BJ (cell line): ENCODE measurements around the gene RWDD4. TPM values are rescaled to one million over a fixed set of nuclear protein-coding genes. Genes with fewer than 3 reads are reported as not detected.

Experiments
- CTCF ChIA-PET: fragments of 350-600 bp; formaldehyde crosslinking; extraction: SDS; loops from one replicate; lab custom pipeline; 2021; ENCODE audit warnings: antibody characterized with exemption, inconsistent platforms; lab: Yijun Ruan, JAX
- POLR2A ChIA-PET: fragments of 300-600 bp; sonication (Branson Sonifier 250); formaldehyde crosslinking; extraction: SDS; loops from one replicate; lab custom pipeline; 2021; ENCODE audit warnings: antibody characterized with exemption; lab: Charles Lee
- DNase-seq: peaks from one replicate; pipeline ENCODE4 v3.0.0-alpha.2; 2011; ENCODE audit warnings: low read depth
- H3K27me3 ChIP-seq: 2 replicates; pipeline ENCODE4 v1.6.0; 2011; ENCODE audit warnings: low read length; ENCODE audit not compliant: control insufficient read depth, insufficient read depth
- H3K36me3 ChIP-seq: 2 replicates; pipeline ENCODE4 v1.5.1; 2011; ENCODE audit warnings: low read length; ENCODE audit not compliant: control insufficient read depth, insufficient read depth
- H3K4me3 ChIP-seq: 2 replicates; pipeline ENCODE4 v1.5.1; 2011; ENCODE audit warnings: low read depth, mild to moderate bottlenecking, control low read depth, low read length
- polyA plus RNA-seq: library from polyadenylated mRNA; depleted of rRNA; stranded (reverse); fragments of >200 nt; gene quantifications from 2 replicates; pipeline ENCODE4 v1.2.3, GENCODE V29; 2011
- TF ChIP-seq, protein P1 (sequence below): IDR thresholded peaks from 2 replicates; pipeline ENCODE4 v1.5.1; 2011; ENCODE audit warnings: low read depth, mild to moderate bottlenecking, control low read depth, inconsistent platforms, low read length, moderate library complexity; ENCODE audit not compliant: insufficient read depth

The RWDD4 gene
- polyA plus RNA-seq, 1 experiment: 5.2 TPM

DNA sequence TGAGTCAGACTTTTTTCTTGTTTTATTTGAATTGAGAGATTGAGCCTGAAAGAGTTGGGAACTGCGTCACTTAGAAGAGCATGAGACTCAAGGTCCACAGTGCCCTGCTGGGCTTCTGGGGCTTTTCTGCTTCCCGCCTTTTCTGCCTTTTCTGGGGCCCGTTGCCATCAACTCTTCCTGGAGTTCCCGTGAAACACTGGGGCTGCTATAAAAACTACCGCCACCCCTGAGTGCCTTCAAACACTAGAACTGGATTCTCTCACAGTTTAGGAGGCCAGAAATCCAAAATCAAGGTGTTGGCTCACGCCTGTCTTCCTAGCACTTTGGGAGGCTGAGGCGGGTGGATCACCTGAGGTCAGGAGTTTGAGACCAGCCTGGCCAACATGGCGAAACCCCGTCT lies 49.8 kb downstream of the RWDD4 start:
- H3K4me3 ChIP-seq: no peak overlapping the region
- CTCF ChIA-PET: interaction anchor here (0.6 kb wide), 1 partner anchor 141 kb away, joined by 3 read pairs; no protein-coding TSS in a partner anchor
- no peaks in the 10 kb centered on the region; the same call in 1 of the 2 replicates for H3K27me3 ChIP-seq
- no peaks in the 10 kb centered on the region for H3K36me3 ChIP-seq
- DNase-seq: no peak
- TF ChIP-seq, protein P1, sequence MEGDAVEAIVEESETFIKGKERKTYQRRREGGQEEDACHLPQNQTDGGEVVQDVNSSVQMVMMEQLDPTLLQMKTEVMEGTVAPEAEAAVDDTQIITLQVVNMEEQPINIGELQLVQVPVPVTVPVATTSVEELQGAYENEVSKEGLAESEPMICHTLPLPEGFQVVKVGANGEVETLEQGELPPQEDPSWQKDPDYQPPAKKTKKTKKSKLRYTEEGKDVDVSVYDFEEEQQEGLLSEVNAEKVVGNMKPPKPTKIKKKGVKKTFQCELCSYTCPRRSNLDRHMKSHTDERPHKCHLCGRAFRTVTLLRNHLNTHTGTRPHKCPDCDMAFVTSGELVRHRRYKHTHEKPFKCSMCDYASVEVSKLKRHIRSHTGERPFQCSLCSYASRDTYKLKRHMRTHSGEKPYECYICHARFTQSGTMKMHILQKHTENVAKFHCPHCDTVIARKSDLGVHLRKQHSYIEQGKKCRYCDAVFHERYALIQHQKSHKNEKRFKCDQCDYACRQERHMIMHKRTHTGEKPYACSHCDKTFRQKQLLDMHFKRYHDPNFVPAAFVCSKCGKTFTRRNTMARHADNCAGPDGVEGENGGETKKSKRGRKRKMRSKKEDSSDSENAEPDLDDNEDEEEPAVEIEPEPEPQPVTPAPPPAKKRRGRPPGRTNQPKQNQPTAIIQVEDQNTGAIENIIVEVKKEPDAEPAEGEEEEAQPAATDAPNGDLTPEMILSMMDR: no peak
- POLR2A ChIA-PET: no interaction called here

DNA sequence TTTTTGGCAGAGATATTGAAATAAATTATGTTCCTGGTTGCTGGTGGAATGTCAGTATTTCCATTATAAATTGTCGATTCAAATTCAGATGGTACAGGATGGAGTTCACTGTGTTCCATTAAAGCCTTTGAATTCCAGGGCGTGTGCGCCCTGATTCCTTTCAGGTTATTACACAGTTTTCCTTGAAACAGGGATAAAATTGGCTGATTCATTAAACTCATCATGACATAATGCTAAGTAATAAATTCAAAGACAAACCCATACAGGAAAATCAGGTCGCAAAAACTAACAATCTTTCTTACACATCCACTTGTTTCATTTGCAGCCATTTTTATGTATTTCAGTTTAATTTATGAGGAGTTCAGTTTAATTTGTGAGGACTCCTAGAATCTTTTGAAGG lies 51.1 kb downstream of the RWDD4 start:
- Histone ChIP-seq H3K4me3 (no peak overlapping the region), H3K27me3 (no peaks in the 10 kb centered on the region; the same call in 1 of the 2 replicates), H3K36me3 (no peaks in the 10 kb centered on the region)
- ChIA-PET CTCF (no interaction called here), POLR2A (no interaction called here)
- TF ChIP-seq, protein P1: no peak
- DNase-seq: no peak

DNA sequence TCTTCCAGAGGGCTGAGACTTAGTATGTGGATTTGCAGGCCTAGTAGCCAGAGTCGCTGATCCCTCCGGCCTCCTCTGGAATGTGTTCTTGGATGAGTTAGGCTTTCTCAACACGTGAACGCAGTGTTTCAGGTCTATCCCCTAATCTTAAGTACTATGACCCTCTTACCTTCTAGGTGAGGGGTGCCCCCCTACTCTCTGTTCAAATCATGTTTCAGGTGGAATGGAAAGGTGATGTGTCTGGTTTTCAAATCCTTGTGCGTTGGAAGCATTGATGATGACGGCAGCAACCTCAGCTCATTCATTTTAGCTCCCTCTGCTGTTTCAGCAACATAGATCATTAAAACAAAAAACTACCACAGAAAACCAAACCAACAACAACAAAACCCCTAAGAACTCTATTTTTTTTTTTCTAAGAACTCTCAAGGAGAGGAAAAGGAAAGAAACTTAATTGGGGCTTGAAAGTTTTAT lies 56.4 kb downstream of the RWDD4 start:
- POLR2A ChIA-PET: interaction anchor here (0.7 to 0.8 kb wide), 2 partner anchors 10 to 13 kb away, joined by 4 to 17 read pairs; no protein-coding TSS in a partner anchor
- H3K36me3 ChIP-seq: no peaks in the 10 kb centered on the region
- no peak overlapping the region for H3K4me3 ChIP-seq
- no peaks in the 10 kb centered on the region for H3K27me3 ChIP-seq
- CTCF ChIA-PET: interaction anchor here (0.6 to 2.3 kb wide), 16 partner anchors 9 to 304 kb away, joined by 3 to 8 read pairs (median 3); no protein-coding TSS in a partner anchor
- TF ChIP-seq, protein P1: peak; percentile 45; the same call in 1 of the 2 replicates
- no peak for DNase-seq

DNA sequence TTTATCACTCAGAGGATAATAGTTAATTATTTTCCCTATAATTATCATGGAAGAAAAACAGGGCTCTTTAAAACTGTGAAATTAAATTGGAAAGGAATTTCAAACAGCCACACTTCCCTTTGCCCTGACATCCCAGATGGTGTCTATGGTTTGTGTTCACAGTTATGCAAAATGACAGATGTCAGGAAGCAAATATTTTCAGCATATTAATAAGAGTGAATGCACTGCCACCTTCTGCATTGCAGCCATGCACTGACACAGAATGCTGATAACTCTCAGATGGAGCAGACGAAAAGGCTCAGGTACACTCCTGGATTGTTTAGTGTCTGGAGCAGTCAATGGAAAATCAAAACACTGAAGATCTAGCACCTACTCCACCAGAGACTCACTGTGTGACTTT lies 57.6 kb downstream of the RWDD4 start:
- Histone ChIP-seq H3K36me3 (no peaks in the 10 kb centered on the region), H3K27me3 (no peaks in the 10 kb centered on the region), H3K4me3 (no peak overlapping the region)
- CTCF ChIA-PET: interaction anchor here (1.3 to 2.2 kb wide), 5 partner anchors 9 to 131 kb away, joined by 3 to 14 read pairs (median 8); no protein-coding TSS in a partner anchor
- DNase-seq: no peak
- TF ChIP-seq, protein P1: no peak
- POLR2A ChIA-PET: no interaction called here

DNA sequence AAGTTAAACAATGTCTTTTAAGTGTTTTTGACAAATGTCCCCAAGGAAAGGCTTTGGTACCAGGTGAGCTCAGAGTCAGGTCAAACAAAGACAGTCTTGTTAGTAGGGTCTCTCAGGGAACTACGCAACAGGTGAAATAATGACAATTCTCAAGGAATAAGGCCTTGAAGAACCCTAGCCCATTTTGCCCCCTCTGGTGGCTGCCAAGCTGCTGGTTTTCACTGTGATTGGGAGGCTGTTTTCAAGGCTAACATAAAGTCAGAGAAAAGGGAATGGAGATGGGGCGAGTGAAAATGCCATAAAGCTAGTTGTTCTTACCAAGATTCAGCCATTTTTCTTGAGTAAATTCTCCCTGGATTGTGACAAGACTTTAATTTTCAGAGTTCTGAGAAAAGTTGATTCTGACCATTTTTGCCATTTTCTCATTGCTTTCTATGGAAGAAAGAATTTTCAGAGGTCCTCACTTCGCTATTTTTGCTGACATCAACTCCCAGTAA lies 58.7 kb downstream of the RWDD4 start:
- DNase-seq: no peak
- Histone ChIP-seq H3K36me3 (no peaks in the 10 kb centered on the region), H3K4me3 (no peak overlapping the region), H3K27me3 (no peaks in the 10 kb centered on the region)
- ChIA-PET CTCF (interaction anchor here (0.9 to 2.2 kb wide), 10 partner anchors 10 to 130 kb away, joined by 3 to 14 read pairs (median 5); no protein-coding TSS in a partner anchor), POLR2A (no interaction called here)
- TF ChIP-seq, protein P1: peak; percentile 52
